Nephron (organoid): ENCODE data around the gene REXO1.
A peak's percentile ranks its signal among the peaks of the same experiment; 100 is the strongest.

Source experiments
- H3K27ac Mint-ChIP-seq, 3 experiments: 2 replicates each; pipeline ENCODE4 v1.8.0; 2020; ENCODE audit warnings: mixed read lengths in 3 of 3, mild to moderate bottlenecking in 2 of 3, moderate library complexity in 1 of 3
- H3K27me3 Mint-ChIP-seq: 2 replicates; pipeline ENCODE4 v1.8.0; 2021; ENCODE audit warnings: low read depth, mild to moderate bottlenecking, moderate library complexity, mixed read lengths
- H3K36me3 Mint-ChIP-seq: 2 replicates; pipeline ENCODE4 v1.8.0; 2020; ENCODE audit warnings: low read depth, mixed read lengths
- H3K4me1 Mint-ChIP-seq: 2 replicates; pipeline ENCODE4 v1.8.0; 2020; ENCODE audit warnings: mixed read lengths
- H3K4me3 Mint-ChIP-seq, 3 experiments: 2 replicates each; pipeline ENCODE4 v1.8.0; 2020; ENCODE audit warnings: mild to moderate bottlenecking in 3 of 3, mixed read lengths in 3 of 3, moderate library complexity in 2 of 3
- H3K9me3 Mint-ChIP-seq: 2 replicates; pipeline ENCODE4 v1.8.0; 2020; ENCODE audit warnings: mixed read lengths
- TF ChIP-seq, protein P1 (sequence below), 3 experiments: fragments of 200-600 bp; sonication (generic); IDR thresholded peaks; one replicate each; pipeline ENCODE4 v1.5.0; 2021; ENCODE audit warnings: antibody characterized with exemption in 3 of 3; ENCODE audit not compliant: unreplicated experiment in 3 of 3

The REXO1 gene

DNA sequence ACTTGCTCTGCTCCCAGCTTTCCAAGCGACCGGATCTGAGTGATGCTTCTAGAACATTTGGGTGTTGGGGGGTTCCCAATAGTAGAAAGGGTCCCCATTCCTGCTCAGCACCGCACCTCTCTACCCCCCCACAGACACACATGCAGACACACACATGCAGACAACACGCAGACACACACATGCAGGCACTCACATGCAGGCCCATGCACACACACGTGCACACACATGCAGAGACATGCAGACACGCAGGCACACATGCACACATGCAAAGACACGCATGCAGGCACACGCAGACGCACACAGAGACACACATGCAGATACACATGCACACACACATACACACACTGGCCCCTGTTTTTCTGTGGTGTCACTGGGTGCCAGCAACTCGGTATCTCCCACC lies 71.1 kb downstream of the REXO1 start:
- TF ChIP-seq, protein P1, sequence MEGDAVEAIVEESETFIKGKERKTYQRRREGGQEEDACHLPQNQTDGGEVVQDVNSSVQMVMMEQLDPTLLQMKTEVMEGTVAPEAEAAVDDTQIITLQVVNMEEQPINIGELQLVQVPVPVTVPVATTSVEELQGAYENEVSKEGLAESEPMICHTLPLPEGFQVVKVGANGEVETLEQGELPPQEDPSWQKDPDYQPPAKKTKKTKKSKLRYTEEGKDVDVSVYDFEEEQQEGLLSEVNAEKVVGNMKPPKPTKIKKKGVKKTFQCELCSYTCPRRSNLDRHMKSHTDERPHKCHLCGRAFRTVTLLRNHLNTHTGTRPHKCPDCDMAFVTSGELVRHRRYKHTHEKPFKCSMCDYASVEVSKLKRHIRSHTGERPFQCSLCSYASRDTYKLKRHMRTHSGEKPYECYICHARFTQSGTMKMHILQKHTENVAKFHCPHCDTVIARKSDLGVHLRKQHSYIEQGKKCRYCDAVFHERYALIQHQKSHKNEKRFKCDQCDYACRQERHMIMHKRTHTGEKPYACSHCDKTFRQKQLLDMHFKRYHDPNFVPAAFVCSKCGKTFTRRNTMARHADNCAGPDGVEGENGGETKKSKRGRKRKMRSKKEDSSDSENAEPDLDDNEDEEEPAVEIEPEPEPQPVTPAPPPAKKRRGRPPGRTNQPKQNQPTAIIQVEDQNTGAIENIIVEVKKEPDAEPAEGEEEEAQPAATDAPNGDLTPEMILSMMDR (IDR thresholded peaks at IDR 0.05; ENCODE audit: unreplicated experiment in 3 of 3), result no peak
- H3K27ac Mint-ChIP-seq, result no peak overlapping the region
- peaks cover 98% of the 10 kb centered on the region for H3K27me3 Mint-ChIP-seq
- H3K36me3 Mint-ChIP-seq, result no peaks in the 10 kb centered on the region
- peaks cover 6% of the 10 kb centered on the region for H3K4me1 Mint-ChIP-seq
- H3K9me3 Mint-ChIP-seq, result peaks cover 21% of the 10 kb centered on the region
- H3K4me3 Mint-ChIP-seq, result peak overlapping the region in 2 of 3 experiments; percentile 42 to 49

DNA sequence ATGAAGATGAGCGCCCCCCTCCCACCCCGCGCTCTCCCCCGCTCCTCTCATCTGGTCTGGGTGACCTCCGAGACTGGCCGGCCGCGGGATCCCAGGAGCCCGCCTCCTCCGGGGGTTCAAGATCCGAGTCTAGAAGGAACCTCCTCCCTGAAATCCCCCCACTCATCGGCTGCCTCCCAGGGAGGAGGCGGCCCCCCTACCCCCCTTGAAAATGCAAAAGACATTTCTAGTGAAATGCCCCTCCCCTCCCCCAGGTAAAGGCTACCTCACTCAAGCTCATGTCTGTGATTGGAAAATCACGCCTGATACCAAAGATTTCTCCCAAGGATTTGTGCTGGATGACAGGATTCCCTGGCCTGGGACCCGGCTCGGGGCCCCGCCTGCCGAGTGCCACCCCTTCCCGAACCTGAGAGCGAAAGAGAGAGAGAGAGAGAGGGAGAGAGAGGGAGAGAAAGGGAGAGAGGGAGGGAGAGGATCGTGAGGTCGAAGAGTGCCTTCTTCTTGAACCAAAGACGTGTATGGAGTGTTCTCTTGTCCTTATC lies 71.6 kb downstream of the REXO1 start:
- H3K27ac Mint-ChIP-seq, result no peak overlapping the region
- peaks cover 95% of the 10 kb centered on the region for H3K27me3 Mint-ChIP-seq
- no peaks in the 10 kb centered on the region for H3K36me3 Mint-ChIP-seq
- H3K9me3 Mint-ChIP-seq, result peaks cover 21% of the 10 kb centered on the region
- H3K4me3 Mint-ChIP-seq, result no peak overlapping the region
- H3K4me1 Mint-ChIP-seq, result peaks cover 6% of the 10 kb centered on the region
- TF ChIP-seq, protein P1 (IDR thresholded peaks at IDR 0.05; ENCODE audit: unreplicated experiment in 3 of 3), result no peak

DNA sequence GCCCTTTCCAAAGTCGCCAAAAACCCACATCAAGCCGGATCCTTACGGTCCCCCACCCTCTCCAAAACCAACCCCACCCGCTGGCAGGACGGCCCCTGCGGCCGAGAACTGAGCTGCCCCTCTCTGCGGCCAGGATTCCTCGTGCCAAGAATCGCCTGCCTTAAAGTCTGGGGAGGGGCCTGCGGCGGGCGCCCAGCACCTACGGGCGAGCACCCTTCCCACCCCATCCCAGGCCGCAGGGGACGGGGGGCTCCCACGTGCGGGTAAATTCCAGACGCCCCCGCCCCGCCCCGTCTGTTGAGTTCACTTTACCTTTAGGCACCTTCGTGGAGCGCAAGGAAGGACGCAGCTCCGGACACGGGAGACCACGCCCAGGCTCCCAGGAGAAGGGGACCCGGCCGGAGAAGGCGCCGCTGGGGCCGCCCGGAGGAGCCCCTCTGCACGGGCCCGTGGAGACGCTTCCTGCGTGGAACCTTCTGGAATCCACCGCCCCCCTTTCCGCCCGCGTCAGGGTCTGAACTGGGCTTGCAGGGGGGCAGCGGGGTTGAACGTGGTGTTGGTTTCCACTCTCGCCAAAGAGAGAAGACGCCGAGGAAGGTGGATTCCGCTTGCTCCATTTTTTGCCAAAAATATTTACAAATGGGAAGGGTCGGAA lies 72.2 kb downstream of the REXO1 start:
- Mint-ChIP-seq H3K27ac (no peak overlapping the region), H3K36me3 (no peaks in the 10 kb centered on the region), H3K27me3 (peaks cover 95% of the 10 kb centered on the region), H3K4me1 (peaks cover 6% of the 10 kb centered on the region), H3K9me3 (peaks cover 26% of the 10 kb centered on the region), H3K4me3 (no peak overlapping the region)
- TF ChIP-seq, protein P1 (IDR thresholded peaks at IDR 0.05; ENCODE audit: unreplicated experiment in 3 of 3), result no peak

DNA sequence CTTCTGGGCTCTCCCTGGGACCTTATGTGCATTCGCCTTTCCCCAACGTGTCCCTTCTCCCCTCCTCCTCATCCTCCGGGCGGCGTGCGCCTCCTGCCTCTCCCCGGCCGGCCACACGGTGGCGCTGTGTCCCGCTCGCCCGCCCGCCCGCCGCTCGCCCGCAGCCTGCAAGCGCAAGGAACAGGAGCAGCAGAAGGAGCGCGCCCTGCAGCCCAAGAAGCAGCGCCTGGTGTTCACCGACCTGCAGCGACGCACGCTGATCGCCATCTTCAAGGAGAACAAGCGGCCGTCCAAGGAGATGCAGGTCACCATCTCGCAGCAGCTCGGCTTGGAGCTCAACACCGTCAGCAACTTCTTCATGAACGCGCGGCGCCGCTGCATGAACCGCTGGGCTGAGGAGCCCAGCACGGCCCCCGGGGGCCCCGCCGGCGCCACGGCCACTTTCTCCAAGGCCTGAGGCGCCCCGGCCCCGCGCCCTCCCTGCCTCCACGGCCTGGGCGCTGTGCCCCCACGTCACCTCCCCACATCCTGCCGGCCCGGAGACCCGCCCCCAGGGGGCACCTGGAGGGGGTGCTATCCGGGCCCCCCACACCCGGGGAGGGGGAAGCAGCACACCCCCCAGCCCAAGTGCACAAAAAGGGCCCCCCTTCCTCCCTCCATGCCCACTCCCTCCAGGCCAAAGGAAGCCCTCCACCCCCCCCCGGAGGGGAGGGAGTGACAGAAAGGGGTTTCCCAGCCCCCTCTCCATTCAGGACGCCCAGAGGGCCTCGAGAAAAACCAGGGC lies 73.1 kb downstream of the REXO1 start:
- Mint-ChIP-seq H3K9me3 (peaks cover 28% of the 10 kb centered on the region), H3K36me3 (no peaks in the 10 kb centered on the region), H3K27ac (no peak overlapping the region), H3K4me1 (peaks cover 6% of the 10 kb centered on the region), H3K4me3 (no peak overlapping the region), H3K27me3 (peaks cover 95% of the 10 kb centered on the region)
- TF ChIP-seq, protein P1 (IDR thresholded peaks at IDR 0.05; ENCODE audit: unreplicated experiment in 3 of 3), result peak; percentile 26 to 46 (median 26)

DNA sequence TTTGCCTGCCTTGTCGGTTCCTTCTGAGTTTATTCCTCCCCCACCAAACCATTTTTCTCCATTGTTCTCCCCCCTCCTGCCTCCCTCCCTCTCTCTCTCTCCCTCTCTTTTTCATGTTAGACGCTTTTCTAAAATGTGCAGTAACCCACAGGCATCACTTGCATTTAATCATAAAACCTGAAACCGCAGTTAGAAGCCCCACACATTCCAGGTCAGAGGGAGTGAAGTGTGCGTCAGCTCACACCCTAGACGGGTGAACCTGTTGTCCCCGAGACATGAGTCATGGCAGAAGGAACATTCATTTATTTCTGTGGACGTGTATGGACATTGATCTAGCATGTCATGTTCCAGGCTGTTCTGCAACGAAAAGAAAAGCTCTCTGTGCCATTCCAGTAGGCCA lies 75.1 kb downstream of the REXO1 start:
- Mint-ChIP-seq H3K4me3 (no peak overlapping the region), H3K36me3 (no peaks in the 10 kb centered on the region), H3K27ac (no peak overlapping the region), H3K9me3 (peaks cover 32% of the 10 kb centered on the region), H3K27me3 (peaks cover 97% of the 10 kb centered on the region), H3K4me1 (no peaks in the 10 kb centered on the region)
- TF ChIP-seq, protein P1 (IDR thresholded peaks at IDR 0.05; ENCODE audit: unreplicated experiment in 3 of 3), result no peak
